Mesendoderm (in vitro differentiated cells): Measurements from ENCODE around the gene BACH2.

Source experiments
- DNase-seq: peaks from one replicate; pipeline ENCODE4 v3.0.0; 2013
- H2AK5ac ChIP-seq: 2 replicates; pipeline ENCODE4 v1.6.1; 2013; ENCODE audit warnings: low read length, inconsistent platforms
- H2BK120ac ChIP-seq: 2 replicates; pipeline ENCODE4 v1.6.1; 2013; ENCODE audit warnings: low read depth, mild to moderate bottlenecking, low read length, moderate library complexity, mixed read lengths
- H2BK15ac ChIP-seq: replicated peaks from 2 replicates; pipeline ENCODE4 v1.6.1; 2013; ENCODE audit warnings: low read depth, mild to moderate bottlenecking, moderate library complexity
- H2BK5ac ChIP-seq: 2 replicates; pipeline ENCODE4 v1.6.1; 2013; ENCODE audit warnings: low read length, inconsistent platforms
- H3K18ac ChIP-seq: 2 replicates; pipeline ENCODE4 v1.6.1; 2013; ENCODE audit warnings: mild to moderate bottlenecking, low read length, mixed read lengths
- H3K23ac ChIP-seq: one replicate; pipeline ENCODE4 v1.6.1; 2013; ENCODE audit warnings: low read length
- H3K27ac ChIP-seq: 2 replicates; pipeline ENCODE4 v1.5.1; 2013; ENCODE audit warnings: low read depth, mild to moderate bottlenecking, inconsistent platforms, low read length, moderate library complexity
- H3K27me3 ChIP-seq: 2 replicates; pipeline ENCODE4 v1.6.1; 2013; ENCODE audit warnings: low read length, control low read depth, mild to moderate bottlenecking, inconsistent platforms; ENCODE audit not compliant: insufficient read depth, poor library complexity
- H3K36me3 ChIP-seq: 2 replicates; pipeline ENCODE4 v1.6.1; 2013; ENCODE audit warnings: low read length, inconsistent platforms; ENCODE audit not compliant: control insufficient read depth, insufficient read depth
- H3K4ac ChIP-seq: one replicate; pipeline ENCODE4 v1.6.1; 2013; ENCODE audit warnings: low read depth, mild to moderate bottlenecking, low read length, moderate library complexity
- H3K4me1 ChIP-seq: 2 replicates; pipeline ENCODE4 v1.6.1; 2013; ENCODE audit warnings: low read depth, low read length, inconsistent platforms; ENCODE audit not compliant: control insufficient read depth
- H3K4me2 ChIP-seq: 2 replicates; pipeline ENCODE4 v1.6.1; 2013; ENCODE audit warnings: low read length
- H3K4me3 ChIP-seq: 2 replicates; pipeline ENCODE4 v1.5.1; 2013; ENCODE audit warnings: mild to moderate bottlenecking, low read length
- H3K56ac ChIP-seq: one replicate; pipeline ENCODE4 v1.6.1; 2013; ENCODE audit warnings: low read length
- H3K79me1 ChIP-seq: 2 replicates; pipeline ENCODE4 v1.6.1; 2013; ENCODE audit warnings: low read length, inconsistent platforms
- H3K79me2 ChIP-seq: 2 replicates; pipeline ENCODE4 v1.6.1; 2013; ENCODE audit warnings: mild to moderate bottlenecking, low read length; ENCODE audit not compliant: control insufficient read depth, insufficient read depth
- H3K9ac ChIP-seq: 2 replicates; pipeline ENCODE4 v1.6.1; 2013; ENCODE audit warnings: low read length, inconsistent platforms
- H4K5ac ChIP-seq: one replicate; pipeline ENCODE4 v1.6.1; 2013; ENCODE audit warnings: low read length
- H4K8ac ChIP-seq: one replicate; pipeline ENCODE4 v1.6.1; 2013; ENCODE audit warnings: low read depth, mild to moderate bottlenecking, control low read depth, low read length, moderate library complexity
- WGBS: extraction: QIAGEN DNeasy Blood & Tissue Kit; methylation state at CpG from one replicate; pipeline ENCODE4 v1.1.7; 2013; ENCODE audit warnings: low lambda C conversion rate, missing lambda C conversion rate; ENCODE audit not compliant: insufficient coverage; ENCODE audit errors: extremely low coverage; 5-methylcytosine and 5-hydroxymethylcytosine counted together

Gene BACH2

DNA sequence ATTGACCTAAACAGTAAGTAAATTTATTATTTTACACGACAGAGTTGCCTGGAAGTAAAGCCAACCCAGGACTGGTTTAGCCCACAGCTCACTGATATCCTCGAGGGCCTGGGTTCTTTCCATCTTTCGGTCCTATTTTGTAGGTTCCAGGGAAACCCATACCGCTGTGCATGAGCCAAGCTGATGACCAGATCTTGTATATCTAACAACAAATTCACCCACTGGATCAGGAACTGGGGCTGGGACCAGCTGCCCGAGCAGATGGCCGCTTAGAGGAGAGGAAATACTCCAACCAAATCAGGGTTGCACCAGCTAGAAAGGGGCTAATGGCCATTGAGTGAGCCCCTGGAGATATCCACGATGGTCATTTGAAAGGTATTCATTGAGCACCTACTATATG lies 139.2 kb downstream of the BACH2 start:
- Histone ChIP-seq H3K4me2 (no peak overlapping the region), H3K27me3 (no peaks in the 10 kb centered on the region), H3K9ac (no peak overlapping the region), H3K18ac (no peak overlapping the region), H4K8ac (no peak overlapping the region), H3K4me3 (no peak overlapping the region), H3K56ac (no peak overlapping the region), H2BK15ac (no peak overlapping the region), H3K36me3 (no peaks in the 10 kb centered on the region), H3K4ac (no peak overlapping the region), H4K5ac (no peak overlapping the region), H3K79me2 (no peaks in the 10 kb centered on the region), H3K23ac (no peak overlapping the region), H2AK5ac (no peak overlapping the region), H3K4me1 (no peaks in the 10 kb centered on the region), H3K27ac (no peak overlapping the region), H3K79me1 (no peaks in the 10 kb centered on the region), H2BK120ac (no peak overlapping the region), H2BK5ac (no peak overlapping the region)
- no peak for DNase-seq
- WGBS, result no CpG with 5 or more reads among the region's 7 CpGs

DNA sequence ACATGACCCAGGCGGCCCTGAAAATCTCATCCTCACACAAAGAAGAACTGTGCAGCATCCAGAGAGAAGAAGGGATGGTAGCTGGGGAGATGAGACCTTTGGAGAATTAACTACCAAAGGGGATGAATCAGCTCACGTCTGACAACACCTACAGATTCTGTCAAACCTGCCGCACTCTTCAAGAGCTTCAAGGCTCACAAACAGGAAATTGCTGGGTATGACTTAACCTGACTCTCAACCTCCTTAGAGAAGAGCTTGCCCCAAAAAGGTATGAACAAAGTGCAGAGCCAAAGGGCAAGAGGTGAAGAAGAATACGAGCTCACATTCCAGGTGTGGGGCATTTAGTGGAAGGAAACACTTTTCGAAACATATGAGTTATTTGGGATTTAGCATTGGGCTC lies 139.8 kb downstream of the BACH2 start:
- Histone ChIP-seq H4K5ac (no peak overlapping the region), H2AK5ac (no peak overlapping the region), H3K56ac (no peak overlapping the region), H3K9ac (no peak overlapping the region), H3K4me1 (no peaks in the 10 kb centered on the region), H3K27ac (no peak overlapping the region), H2BK5ac (no peak overlapping the region), H2BK120ac (no peak overlapping the region), H3K18ac (no peak overlapping the region), H2BK15ac (no peak overlapping the region), H3K79me2 (no peaks in the 10 kb centered on the region), H3K23ac (no peak overlapping the region), H3K27me3 (no peaks in the 10 kb centered on the region), H3K4ac (no peak overlapping the region), H3K4me2 (no peak overlapping the region), H4K8ac (no peak overlapping the region), H3K79me1 (no peaks in the 10 kb centered on the region), H3K4me3 (no peak overlapping the region), H3K36me3 (no peaks in the 10 kb centered on the region)
- no peak for DNase-seq
- no CpG with 5 or more reads among the region's 5 CpGs for WGBS

DNA sequence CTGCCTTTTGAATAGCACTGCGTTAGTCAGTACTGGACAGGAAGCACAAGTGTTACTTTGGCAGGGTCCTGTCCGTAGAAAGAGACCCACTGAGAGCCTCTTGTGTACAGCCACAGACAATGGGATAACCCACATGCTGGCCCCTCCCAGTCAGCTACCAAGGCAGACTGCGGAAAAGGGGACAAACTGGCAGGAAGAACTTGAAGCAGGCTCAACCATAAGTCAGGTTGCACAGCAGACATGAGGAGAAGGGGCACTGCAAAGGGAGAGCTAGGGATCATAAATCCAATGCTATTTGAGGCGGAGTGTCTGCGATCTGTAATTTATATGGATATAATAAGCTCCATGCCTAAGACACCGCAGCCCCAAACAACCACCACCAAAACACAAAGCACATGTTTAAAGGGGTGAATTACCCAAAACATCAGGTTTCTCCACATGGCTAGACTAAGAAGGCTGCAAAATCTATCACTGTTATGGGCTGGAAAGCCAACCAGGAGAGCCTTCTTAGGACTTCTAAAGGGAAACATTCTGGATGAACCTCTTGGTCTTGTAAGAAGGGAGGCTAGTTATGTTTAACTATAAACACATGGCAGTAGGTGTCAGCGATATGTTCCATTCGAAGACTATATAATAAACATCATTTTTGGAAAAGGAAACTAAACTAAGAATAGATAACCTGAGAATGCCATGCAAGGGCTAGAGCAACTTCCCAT lies 141.7 kb downstream of the BACH2 start:
- Histone ChIP-seq H3K18ac (no peak overlapping the region), H2BK15ac (no peak overlapping the region), H3K27me3 (no peaks in the 10 kb centered on the region), H3K4ac (no peak overlapping the region), H2AK5ac (no peak overlapping the region), H2BK5ac (no peak overlapping the region), H3K4me3 (no peak overlapping the region), H4K5ac (no peak overlapping the region), H4K8ac (no peak overlapping the region), H3K4me1 (no peaks in the 10 kb centered on the region), H3K9ac (no peak overlapping the region), H3K36me3 (no peaks in the 10 kb centered on the region), H3K56ac (no peak overlapping the region), H3K4me2 (no peak overlapping the region), H3K79me2 (no peaks in the 10 kb centered on the region), H2BK120ac (no peak overlapping the region), H3K79me1 (no peaks in the 10 kb centered on the region), H3K23ac (no peak overlapping the region), H3K27ac (no peak overlapping the region)
- DNase-seq, result no peak
- WGBS, result no CpG with 5 or more reads among the region's 8 CpGs

DNA sequence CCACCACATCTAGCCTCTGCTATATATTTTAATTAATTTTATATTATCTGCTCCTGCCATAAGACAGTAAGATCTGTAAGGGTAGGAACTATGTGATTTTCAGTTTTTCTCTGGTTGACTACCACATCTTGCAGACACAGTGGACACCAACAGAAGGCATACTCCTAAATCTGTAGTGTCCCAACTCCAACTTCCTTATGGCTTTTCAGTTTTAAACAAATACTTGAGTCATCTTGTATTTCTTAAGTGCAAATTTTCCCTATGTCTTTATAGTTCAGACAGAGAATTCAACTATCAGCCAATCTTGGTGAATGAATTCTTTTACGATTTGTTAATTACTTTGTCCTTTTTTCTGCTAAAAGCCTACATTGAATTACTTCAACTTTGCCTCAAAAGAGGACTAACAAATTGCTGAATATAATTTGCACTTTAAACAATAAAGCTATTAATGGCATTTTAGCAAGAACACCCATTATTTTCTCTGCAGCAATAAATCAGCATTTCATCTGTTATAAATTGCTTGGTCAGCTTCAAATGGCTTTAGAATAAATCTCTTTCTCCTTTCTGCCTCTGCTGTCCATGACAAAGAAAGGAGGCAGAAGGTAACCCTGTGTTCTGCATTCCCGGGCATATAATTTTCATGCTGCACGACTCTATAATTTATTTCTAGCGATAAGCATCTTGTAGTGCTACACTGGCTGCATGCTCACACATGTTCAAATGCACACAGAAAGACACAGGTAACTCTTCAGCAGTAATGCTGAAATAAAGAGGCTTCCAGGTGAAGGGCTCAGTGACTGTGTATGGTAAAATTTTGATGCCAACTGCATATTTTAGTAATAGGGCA lies 144.8 kb downstream of the BACH2 start:
- no peak overlapping the region for H3K23ac ChIP-seq
- H3K27me3 ChIP-seq, result no peaks in the 10 kb centered on the region
- H3K56ac ChIP-seq, result no peak overlapping the region
- no peak overlapping the region for H2BK15ac ChIP-seq
- no peak overlapping the region for H3K4me2 ChIP-seq
- no peak overlapping the region for H3K4me3 ChIP-seq
- H2BK5ac ChIP-seq, result no peak overlapping the region
- H3K4ac ChIP-seq, result no peak overlapping the region
- no peak overlapping the region for H4K8ac ChIP-seq
- no peak overlapping the region for H3K18ac ChIP-seq
- no peaks in the 10 kb centered on the region for H3K79me2 ChIP-seq
- WGBS, result no CpG with 5 or more reads among the region's 4 CpGs
- no peak for DNase-seq
- H3K27ac ChIP-seq, result no peak overlapping the region
- H3K4me1 ChIP-seq, result no peaks in the 10 kb centered on the region
- H2AK5ac ChIP-seq, result no peak overlapping the region
- no peaks in the 10 kb centered on the region for H3K79me1 ChIP-seq
- H3K9ac ChIP-seq, result no peak overlapping the region
- H3K36me3 ChIP-seq, result no peaks in the 10 kb centered on the region
- H4K5ac ChIP-seq, result no peak overlapping the region
- no peak overlapping the region for H2BK120ac ChIP-seq

DNA sequence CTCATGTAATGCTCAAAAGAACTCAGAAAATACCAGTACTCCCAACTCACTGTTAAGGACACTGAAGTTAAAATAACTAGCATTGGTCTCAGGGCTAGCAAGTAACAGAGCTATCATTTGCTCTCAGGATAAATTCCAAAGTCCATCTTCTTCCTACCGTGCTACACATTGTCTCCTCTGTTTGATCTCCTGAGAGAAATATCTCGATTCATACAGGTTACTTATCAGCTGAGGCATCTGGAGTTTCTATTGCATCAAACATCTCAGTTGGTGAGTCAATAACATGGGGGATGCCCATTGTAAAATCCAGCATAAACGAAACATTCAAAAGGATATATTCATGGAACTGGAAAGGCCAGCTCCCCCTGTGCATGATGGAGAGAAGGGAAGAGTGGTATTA lies 147.4 kb downstream of the BACH2 start:
- H3K79me2 ChIP-seq, result no peaks in the 10 kb centered on the region
- no peak overlapping the region for H4K8ac ChIP-seq
- no peak overlapping the region for H3K4ac ChIP-seq
- no peaks in the 10 kb centered on the region for H3K36me3 ChIP-seq
- H2BK5ac ChIP-seq, result no peak overlapping the region
- no peak overlapping the region for H3K9ac ChIP-seq
- H3K27ac ChIP-seq, result no peak overlapping the region
- no peak overlapping the region for H3K4me3 ChIP-seq
- no peak overlapping the region for H2BK120ac ChIP-seq
- WGBS, result no CpG with 5 or more reads among the region's 3 CpGs
- no peaks in the 10 kb centered on the region for H3K27me3 ChIP-seq
- no peak for DNase-seq
- H2BK15ac ChIP-seq, result no peak overlapping the region
- H4K5ac ChIP-seq, result no peak overlapping the region
- no peak overlapping the region for H3K56ac ChIP-seq
- H3K4me1 ChIP-seq, result no peaks in the 10 kb centered on the region
- H2AK5ac ChIP-seq, result no peak overlapping the region
- no peaks in the 10 kb centered on the region for H3K79me1 ChIP-seq
- H3K23ac ChIP-seq, result no peak overlapping the region
- H3K4me2 ChIP-seq, result no peak overlapping the region
- H3K18ac ChIP-seq, result no peak overlapping the region
